GM23338 (cell line): Measurements from ENCODE around the gene PYM1. TPM values are rescaled to one million over a fixed set of nuclear protein-coding genes. Genes with fewer than 3 reads are reported as not detected.

Experiments
- ATAC-seq: fragments of 200-7000 bp; cut with Tn5 transposase; 3 replicates; pipeline ENCODE4 v1.9.1; 2020
- DNase-seq: peaks from one replicate; pipeline ENCODE4 v3.0.0-alpha.2; 2015; ENCODE audit warnings: low spot score
- H2AFZ ChIP-seq: fragments of 200-600 bp; sonication (generic); 2 replicates; pipeline ENCODE4 v1.8.0; 2016; ENCODE audit warnings: antibody characterized with exemption, mild to moderate bottlenecking, moderate library complexity
- H3F3A ChIP-seq: fragments of 200-600 bp; sonication (generic); replicated peaks from 2 replicates; pipeline ENCODE4 v1.8.0; 2017; ENCODE audit warnings: antibody characterized with exemption, mixed run types, low read depth
- H3K27ac ChIP-seq: fragments of 200-600 bp; sonication (generic); 2 replicates; pipeline ENCODE4 v1.6.1; 2016; ENCODE audit warnings: low read depth
- H3K27me3 ChIP-seq: fragments of 200-600 bp; sonication (generic); 2 replicates; pipeline ENCODE4 v1.8.0; 2016; ENCODE audit warnings: mild to moderate bottlenecking, mixed run types, moderate library complexity; ENCODE audit not compliant: insufficient read depth
- H3K36me3 ChIP-seq: fragments of 200-600 bp; sonication (generic); 2 replicates; pipeline ENCODE4 v1.8.0; 2016; ENCODE audit warnings: mild to moderate bottlenecking; ENCODE audit not compliant: insufficient read depth
- H3K4me1 ChIP-seq: fragments of 200-600 bp; sonication (generic); 2 replicates; pipeline ENCODE4 v1.8.0; 2016; ENCODE audit warnings: mild to moderate bottlenecking, moderate library complexity; ENCODE audit not compliant: insufficient read depth
- H3K4me2 ChIP-seq: fragments of 200-600 bp; sonication (generic); 2 replicates; pipeline ENCODE4 v1.7.1; 2017; ENCODE audit warnings: mixed run types
- H3K4me3 ChIP-seq: fragments of 200-600 bp; sonication (generic); 2 replicates; pipeline ENCODE4 v1.6.1; 2016; ENCODE audit warnings: mixed run types
- H3K79me2 ChIP-seq: fragments of 200-600 bp; sonication (generic); replicated peaks from 2 replicates; pipeline ENCODE4 v1.8.0; 2017; ENCODE audit warnings: mild to moderate bottlenecking; ENCODE audit not compliant: insufficient read depth
- H3K9me2 ChIP-seq: fragments of 200-600 bp; sonication (generic); 2 replicates; pipeline ENCODE4 v1.8.0; 2017; ENCODE audit not compliant: insufficient read depth
- H4K20me1 ChIP-seq: fragments of 200-600 bp; sonication (generic); replicated peaks from 2 replicates; pipeline ENCODE4 v1.8.0; 2017; ENCODE audit warnings: mild to moderate bottlenecking; ENCODE audit not compliant: insufficient read depth
- H3K27ac Mint-ChIP-seq: 2 replicates; pipeline ENCODE4 v1.8.0; 2020; ENCODE audit warnings: inconsistent platforms, mild to moderate bottlenecking, moderate library complexity, mixed read lengths
- H3K27me3 Mint-ChIP-seq: 3 replicates; pipeline ENCODE4 v1.8.0; 2022; ENCODE audit warnings: low read depth, mild to moderate bottlenecking, moderate library complexity, mixed read lengths, inconsistent platforms; ENCODE audit not compliant: insufficient read depth, poor library complexity
- H3K36me3 Mint-ChIP-seq: 3 replicates; pipeline ENCODE4 v1.8.0; 2021; ENCODE audit warnings: low read depth, mild to moderate bottlenecking, inconsistent platforms, moderate library complexity, mixed read lengths
- H3K4me1 Mint-ChIP-seq: 3 replicates; pipeline ENCODE4 v1.8.0; 2020; ENCODE audit warnings: mild to moderate bottlenecking, inconsistent platforms, mixed read lengths
- H3K4me3 Mint-ChIP-seq: 3 replicates; pipeline ENCODE4 v1.8.0; 2021; ENCODE audit warnings: moderate library complexity, mild to moderate bottlenecking, inconsistent platforms, mixed read lengths
- H3K9me3 Mint-ChIP-seq: 3 replicates; pipeline ENCODE4 v1.8.0; 2020; ENCODE audit warnings: moderate library complexity, mild to moderate bottlenecking, inconsistent platforms, mixed read lengths
- CTCF ChIP-seq, 2 experiments: fragments of 200-600 bp in 1 of 2; sonication (generic) in 1 of 2; conservative IDR thresholded peaks; 2 replicates each; pipeline versions ENCODE4 v1.5.1 to v1.6.1; 2016 to 2017; ENCODE audit warnings: antibody characterized with exemption in 2 of 2, low read depth in 2 of 2, mild to moderate bottlenecking in 2 of 2, moderate library complexity in 1 of 2
- ETS1 ChIP-seq: IDR thresholded peaks from 2 replicates; pipeline ENCODE4 v1.6.1; 2016; ENCODE audit warnings: antibody characterized with exemption
- EZH2 ChIP-seq: fragments of 200-600 bp; sonication (generic); IDR thresholded peaks from one replicate; pipeline ENCODE4 v1.8.0; 2017; ENCODE audit warnings: antibody characterized with exemption, mild to moderate bottlenecking, low read depth; ENCODE audit not compliant: unreplicated experiment
- JUNB ChIP-seq: IDR thresholded peaks from one replicate; pipeline ENCODE4 v1.6.1; 2016; ENCODE audit warnings: antibody characterized with exemption; ENCODE audit not compliant: unreplicated experiment
- REST ChIP-seq: IDR thresholded peaks from one replicate; pipeline ENCODE4 v1.6.1; 2018; ENCODE audit warnings: antibody characterized with exemption; ENCODE audit not compliant: unreplicated experiment
- ZNF462 ChIP-seq: fragments of 250-450 bp; sonication (Bioruptor Pico); IDR thresholded peaks from 2 replicates; pipeline ENCODE4 v1.5.0; 2020; ENCODE audit warnings: mild to moderate bottlenecking, moderate library complexity
- polyA plus RNA-seq: library from polyadenylated mRNA; unstranded; fragments of >200 nt; fragmentation: Nextera tagmentation; extraction: Ambion mirVana; gene quantifications from 2 replicates; pipeline ENCODE4 v1.2.1, GENCODE V29; 2016
- total RNA-seq: library from RNA; depleted of rRNA; stranded (reverse); fragments of >200 nt; shearing (Covaris generic); gene quantifications from 2 replicates; pipeline ENCODE4 v1.2.3, GENCODE V29; 2014

The PYM1 gene
- total and polyA plus RNA-seq, 2 experiments from 2014 or later, result 70.2 to 150 TPM

GRCh38 chr12:55891310-55891709 lies 36.4 kb downstream of the PYM1 start (continued):
- TF ChIP-seq ZNF462 (CRISPR knock-in tag), result no peak
- no peak for TF ChIP-seq ETS1

- no peak for TF ChIP-seq JUNB
- no peak for TF ChIP-seq EZH2
- no peak for TF ChIP-seq CTCF (conservative IDR thresholded peaks at IDR 0.05; ENCODE audit: low read depth in 2 of 2)
- TF ChIP-seq REST, result no peak
- DNase-seq (no peak), ATAC-seq (no peak)
- Histone ChIP-seq H3K9me2 (no peaks in the 10 kb centered on the region; the same call in 1 of the 2 replicates), H3K27ac (no peak overlapping the region), H3F3A (0 out of 2 replicates have a peak, but pooled peaks cover 4% of the 10 kb centered on the region), H3K36me3 (no peaks in the 10 kb centered on the region), H3K4me3 (no peak overlapping the region), H3K79me2 (no peaks in the 10 kb centered on the region), H3K4me2 (no peak overlapping the region), H4K20me1 (no peaks in the 10 kb centered on the region), H3K27me3 (no peaks in the 10 kb centered on the region), H2AFZ (no peak overlapping the region), H3K4me1 (no peaks in the 10 kb centered on the region)
- Mint-ChIP-seq H3K4me1 (no peaks in the 10 kb centered on the region), H3K36me3 (no peaks in the 10 kb centered on the region), H3K9me3 (no peaks in the 10 kb centered on the region), H3K27ac (no peak overlapping the region), H3K4me3 (no peak overlapping the region), H3K27me3 (peaks cover 2% of the 10 kb centered on the region)
Observed at GRCh38 chr12:55885113-55885512, 42.6 kb downstream of the PYM1 start.
